ENCODE results near the gene MYO1D.

Gene MYO1D

DNA sequence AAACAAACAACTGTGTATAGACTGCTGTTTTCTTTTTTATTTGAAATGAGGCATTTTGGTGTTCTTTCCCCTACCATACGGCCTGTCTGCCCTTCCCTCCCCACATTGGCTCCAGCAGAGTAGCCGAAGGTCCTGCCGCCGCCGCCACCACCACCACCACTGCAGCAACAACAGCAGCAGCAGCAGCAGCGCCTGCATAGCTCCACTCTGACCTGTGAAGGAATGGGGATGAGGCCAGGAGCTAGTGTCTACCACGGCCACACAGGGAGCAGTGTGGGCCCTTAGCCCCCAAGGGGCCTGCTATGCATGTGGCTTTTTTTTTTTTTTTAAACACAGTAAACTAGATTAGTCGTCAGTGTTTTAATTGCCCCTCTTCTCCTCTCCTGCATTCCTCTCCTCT is 395.7 kb downstream of the MYO1D start:
- TF ChIP-seq, protein P1, sequence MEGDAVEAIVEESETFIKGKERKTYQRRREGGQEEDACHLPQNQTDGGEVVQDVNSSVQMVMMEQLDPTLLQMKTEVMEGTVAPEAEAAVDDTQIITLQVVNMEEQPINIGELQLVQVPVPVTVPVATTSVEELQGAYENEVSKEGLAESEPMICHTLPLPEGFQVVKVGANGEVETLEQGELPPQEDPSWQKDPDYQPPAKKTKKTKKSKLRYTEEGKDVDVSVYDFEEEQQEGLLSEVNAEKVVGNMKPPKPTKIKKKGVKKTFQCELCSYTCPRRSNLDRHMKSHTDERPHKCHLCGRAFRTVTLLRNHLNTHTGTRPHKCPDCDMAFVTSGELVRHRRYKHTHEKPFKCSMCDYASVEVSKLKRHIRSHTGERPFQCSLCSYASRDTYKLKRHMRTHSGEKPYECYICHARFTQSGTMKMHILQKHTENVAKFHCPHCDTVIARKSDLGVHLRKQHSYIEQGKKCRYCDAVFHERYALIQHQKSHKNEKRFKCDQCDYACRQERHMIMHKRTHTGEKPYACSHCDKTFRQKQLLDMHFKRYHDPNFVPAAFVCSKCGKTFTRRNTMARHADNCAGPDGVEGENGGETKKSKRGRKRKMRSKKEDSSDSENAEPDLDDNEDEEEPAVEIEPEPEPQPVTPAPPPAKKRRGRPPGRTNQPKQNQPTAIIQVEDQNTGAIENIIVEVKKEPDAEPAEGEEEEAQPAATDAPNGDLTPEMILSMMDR (IDR thresholded peaks at IDR 0.05; ENCODE audit: insufficient read depth, missing control alignments): no peak
- no peak for DNase-seq (ENCODE audit: insufficient read length, low spot score)
- no peak for FAIRE-seq

DNA sequence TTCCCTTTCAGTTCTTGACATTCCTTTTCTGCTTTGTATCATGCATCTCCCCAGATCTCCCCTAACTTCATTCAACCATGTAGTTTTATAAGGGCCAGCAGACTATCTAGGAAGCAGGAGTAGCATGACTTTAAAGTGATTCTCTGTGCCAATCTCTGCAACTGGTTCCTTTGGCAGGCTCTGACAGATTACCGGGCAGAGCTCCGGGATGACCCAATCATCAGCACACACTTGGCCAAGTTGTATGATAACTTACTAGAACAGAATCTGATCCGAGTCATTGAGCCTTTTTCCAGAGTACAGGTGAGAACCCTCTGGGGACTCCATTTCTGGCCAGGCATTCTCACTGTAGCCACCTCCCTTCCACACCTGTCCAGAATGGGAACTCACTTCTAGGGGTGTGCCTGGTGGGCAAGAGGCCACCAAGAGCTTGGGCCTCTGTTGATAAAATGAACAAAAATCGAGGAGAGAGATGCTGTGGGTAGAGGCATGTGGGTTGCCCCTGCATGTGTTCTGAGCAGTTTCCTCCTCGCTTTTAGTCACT is 397.8 kb downstream of the MYO1D start:
- FAIRE-seq (no peak), DNase-seq (ENCODE audit: insufficient read length, low spot score) (no peak)
- TF ChIP-seq, protein P1 (IDR thresholded peaks at IDR 0.05; ENCODE audit: insufficient read depth, missing control alignments): no peak

DNA sequence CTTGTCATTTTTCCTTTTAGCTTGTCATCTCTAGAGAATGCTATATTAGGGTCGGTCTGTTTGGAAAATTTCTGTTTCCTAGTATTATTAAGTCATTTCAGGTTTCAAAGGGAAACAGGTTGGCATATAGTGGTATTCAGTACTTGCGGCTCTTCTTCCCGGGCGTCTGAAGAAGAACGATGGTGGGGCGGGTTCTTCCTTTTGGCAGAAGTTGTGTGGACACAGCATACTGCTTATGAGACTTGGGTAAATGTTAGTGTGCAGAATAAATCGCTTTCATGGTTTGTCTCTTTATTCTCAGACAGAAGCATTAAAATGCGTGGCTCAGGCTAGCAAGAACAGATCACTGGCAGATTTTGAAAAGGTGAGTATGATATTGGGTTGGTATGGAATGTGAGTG is 399.7 kb downstream of the MYO1D start:
- no peak for FAIRE-seq
- TF ChIP-seq, protein P1 (IDR thresholded peaks at IDR 0.05; ENCODE audit: insufficient read depth, missing control alignments): no peak
- DNase-seq (ENCODE audit: insufficient read length, low spot score): no peak

DNA sequence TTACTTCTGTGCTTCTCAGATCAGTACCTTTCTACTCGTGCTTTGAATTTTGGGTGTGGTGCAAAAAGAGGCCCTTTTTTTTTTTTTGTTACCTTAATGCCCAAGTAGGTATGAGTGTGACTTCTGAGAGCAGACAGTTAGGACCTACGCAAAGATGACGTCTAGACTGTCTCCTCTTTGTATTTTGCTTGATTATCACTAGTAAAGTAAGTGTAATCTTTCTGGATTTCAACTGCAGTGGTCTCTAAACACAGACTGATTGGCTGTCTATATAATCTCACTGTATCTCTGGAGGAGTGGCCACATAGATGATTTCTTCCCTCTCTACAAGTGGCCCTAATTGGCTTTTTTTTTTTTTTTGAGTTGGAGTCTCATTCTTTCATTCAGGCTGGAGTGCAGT is 401.7 kb downstream of the MYO1D start:
- no peak for FAIRE-seq

DNA sequence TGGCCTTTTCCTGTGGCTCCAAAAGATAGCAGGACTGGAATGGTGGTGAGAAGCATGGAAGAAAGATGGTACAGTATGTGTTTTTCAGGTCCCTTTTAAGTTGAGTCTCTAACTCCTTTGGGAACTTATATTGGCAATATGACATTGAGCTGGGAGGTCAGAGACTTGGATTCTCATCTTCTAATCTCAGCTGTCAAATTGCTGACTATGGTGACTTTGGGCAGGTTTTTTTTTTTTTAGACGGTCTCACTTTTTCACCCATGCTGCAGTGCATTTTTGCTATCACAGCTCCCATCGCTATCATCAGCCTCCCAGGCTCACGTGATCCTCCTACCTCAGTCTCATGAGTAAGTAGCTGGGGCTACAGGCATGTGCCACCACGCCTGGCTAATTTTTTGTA is 405.3 kb downstream of the MYO1D start:
- TF ChIP-seq, protein P1 (IDR thresholded peaks at IDR 0.05; ENCODE audit: insufficient read depth, missing control alignments): no peak
- no peak for DNase-seq (ENCODE audit: insufficient read length, low spot score)
- FAIRE-seq: no peak

More for the DNA sequence above, 401.7 kb downstream of the MYO1D start:
- no peak for DNase-seq (ENCODE audit: insufficient read length, low spot score)
- TF ChIP-seq, protein P1 (IDR thresholded peaks at IDR 0.05; ENCODE audit: insufficient read depth, missing control alignments): no peak

DNA sequence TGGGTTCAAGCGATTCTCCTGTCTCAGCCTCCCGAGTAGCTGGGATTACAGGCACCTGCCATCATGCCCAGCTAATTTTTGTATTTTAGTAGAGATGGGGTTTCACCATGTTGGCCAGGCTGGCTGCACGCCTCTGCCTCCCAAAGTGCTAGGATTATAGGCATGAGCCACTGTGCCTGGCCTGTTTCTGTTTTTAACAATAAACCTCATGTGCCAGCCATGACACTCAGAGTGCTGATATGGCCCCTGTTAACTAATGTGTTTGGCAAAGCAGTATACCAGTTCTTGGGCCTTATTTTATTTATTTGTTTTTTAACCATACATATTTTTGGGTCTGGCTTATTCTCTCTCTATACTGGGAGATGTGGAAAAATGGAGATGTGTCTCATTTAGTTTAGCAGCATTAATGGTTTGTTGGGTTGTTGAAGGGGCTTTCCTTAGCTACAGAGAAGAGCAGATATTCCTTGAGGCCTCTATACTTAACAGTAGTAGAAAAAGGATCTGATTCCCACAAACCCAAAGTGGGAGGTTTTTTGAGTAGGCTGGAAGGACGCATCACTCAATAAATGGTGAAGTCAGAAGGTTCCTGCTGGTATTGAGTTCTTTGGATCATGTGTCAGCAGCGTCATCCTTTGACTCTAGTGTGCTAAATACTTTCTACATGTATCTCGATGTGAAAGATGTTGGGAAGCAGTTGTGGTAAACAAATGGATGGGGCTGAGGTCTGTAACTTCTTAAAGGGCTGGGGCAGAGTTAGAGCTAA is 406.3 kb downstream of the MYO1D start:
- DNase-seq (ENCODE audit: insufficient read length, low spot score) (no peak), FAIRE-seq (no peak)
- TF ChIP-seq, protein P1 (IDR thresholded peaks at IDR 0.05; ENCODE audit: insufficient read depth, missing control alignments): no peak

DNA sequence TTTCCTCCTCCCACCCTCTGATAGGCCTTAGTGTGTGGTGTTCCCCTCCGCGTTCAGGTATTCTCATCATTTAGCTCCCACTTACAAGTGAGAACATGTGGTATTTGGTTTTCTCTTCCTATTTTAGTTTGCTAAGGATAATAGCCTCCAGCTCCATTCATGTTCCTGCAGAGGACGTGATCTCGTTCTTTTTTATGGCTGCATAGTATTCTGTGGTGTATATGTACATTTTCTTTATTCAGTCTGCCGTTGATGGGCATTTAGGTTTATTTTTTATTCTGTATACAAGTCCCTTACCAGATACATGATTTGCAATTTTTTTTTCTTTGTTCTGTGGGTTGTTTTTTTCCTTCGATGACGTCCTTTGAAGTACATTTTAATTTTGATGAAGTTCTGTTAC is 409.0 kb downstream of the MYO1D start:
- DNase-seq (ENCODE audit: insufficient read length, low spot score) (no peak), FAIRE-seq (no peak)
- TF ChIP-seq, protein P1 (IDR thresholded peaks at IDR 0.05; ENCODE audit: insufficient read depth, missing control alignments): no peak

All from D721Med (cell line).